ENCODE results near the gene SOAT2. TPM values are rescaled to one million over a fixed set of nuclear protein-coding genes. Genes with fewer than 3 reads are reported as not detected.

Gene SOAT2
- total RNA-seq, 1 donor from 2014 or later = not detected

DNA sequence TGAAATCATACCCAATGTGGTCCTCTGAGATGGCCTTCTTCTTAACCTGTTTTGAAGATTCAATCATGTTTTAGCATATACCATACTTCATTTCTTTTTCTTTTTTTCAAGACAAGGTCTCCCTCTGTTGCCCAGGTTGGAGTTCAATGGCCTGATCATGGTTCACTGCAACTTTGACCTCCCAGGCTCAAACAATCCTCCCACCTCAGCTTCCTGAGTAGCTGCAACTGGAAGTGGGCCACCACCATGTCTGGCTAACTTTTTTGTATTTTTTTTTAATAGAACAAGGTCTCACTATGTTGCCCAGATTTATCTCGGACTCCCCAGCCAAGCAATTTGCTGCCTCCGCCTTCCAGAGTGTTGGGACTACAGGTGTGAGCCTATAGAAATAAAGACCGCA, 30.4 kb downstream of the SOAT2 start:
- TF ChIP-seq, protein P1, sequence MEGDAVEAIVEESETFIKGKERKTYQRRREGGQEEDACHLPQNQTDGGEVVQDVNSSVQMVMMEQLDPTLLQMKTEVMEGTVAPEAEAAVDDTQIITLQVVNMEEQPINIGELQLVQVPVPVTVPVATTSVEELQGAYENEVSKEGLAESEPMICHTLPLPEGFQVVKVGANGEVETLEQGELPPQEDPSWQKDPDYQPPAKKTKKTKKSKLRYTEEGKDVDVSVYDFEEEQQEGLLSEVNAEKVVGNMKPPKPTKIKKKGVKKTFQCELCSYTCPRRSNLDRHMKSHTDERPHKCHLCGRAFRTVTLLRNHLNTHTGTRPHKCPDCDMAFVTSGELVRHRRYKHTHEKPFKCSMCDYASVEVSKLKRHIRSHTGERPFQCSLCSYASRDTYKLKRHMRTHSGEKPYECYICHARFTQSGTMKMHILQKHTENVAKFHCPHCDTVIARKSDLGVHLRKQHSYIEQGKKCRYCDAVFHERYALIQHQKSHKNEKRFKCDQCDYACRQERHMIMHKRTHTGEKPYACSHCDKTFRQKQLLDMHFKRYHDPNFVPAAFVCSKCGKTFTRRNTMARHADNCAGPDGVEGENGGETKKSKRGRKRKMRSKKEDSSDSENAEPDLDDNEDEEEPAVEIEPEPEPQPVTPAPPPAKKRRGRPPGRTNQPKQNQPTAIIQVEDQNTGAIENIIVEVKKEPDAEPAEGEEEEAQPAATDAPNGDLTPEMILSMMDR (IDR thresholded peaks at IDR 0.05) = no peak
- TF ChIP-seq EZH2 (IDR thresholded peaks at IDR 0.05) = no peak
- TF ChIP-seq EZH2phosphoT487 (IDR thresholded peaks at IDR 0.05) = no peak
- H3K27ac ChIP-seq = no peak overlapping the region
- no peak overlapping the region for H3K4me2 ChIP-seq
- no peaks in the 10 kb centered on the region for H4K20me1 ChIP-seq (ENCODE audit: low read depth)
- no peak overlapping the region for H3K4me3 ChIP-seq
- no peak overlapping the region for H2AFZ ChIP-seq (replicated peaks)
- Mint-ChIP-seq H3K4me3 (no peak overlapping the region), H3K27ac (no peak overlapping the region), H3K27me3 (ENCODE audit: insufficient read depth, low read depth) (peaks cover 10% of the 10 kb centered on the region), H3K4me1 (no peaks in the 10 kb centered on the region), H3K9me3 (peaks cover 10% of the 10 kb centered on the region), H3K36me3 (no peaks in the 10 kb centered on the region)
- H3K79me2 ChIP-seq (ENCODE audit: low read depth) = no peaks in the 10 kb centered on the region
- no peaks in the 10 kb centered on the region for H3F3A ChIP-seq (ENCODE audit: low read depth)
- peaks cover 32% of the 10 kb centered on the region for H3K27me3 ChIP-seq
- H3K4me1 ChIP-seq = no peaks in the 10 kb centered on the region
- H3K36me3 ChIP-seq = no peaks in the 10 kb centered on the region
- no peak for DNase-seq (ENCODE audit: low spot score)
- H3K9me3 ChIP-seq (ENCODE audit: low read depth) = no peaks in the 10 kb centered on the region
- H3K9ac ChIP-seq = no peak overlapping the region

GRCh38 chr12:53143355-53143754, 40.1 kb downstream of the SOAT2 start:
- Histone ChIP-seq H3K4me1 (no peaks in the 10 kb centered on the region), H3K27me3 (no peaks in the 10 kb centered on the region), H3K4me3 (no peak overlapping the region), H3K79me2 (ENCODE audit: low read depth) (no peaks in the 10 kb centered on the region), H3F3A (ENCODE audit: low read depth) (peaks cover 15% of the 10 kb centered on the region), H3K27ac (no peak overlapping the region), H3K4me2 (no peak overlapping the region), H2AFZ (replicated peaks) (no peak overlapping the region), H3K9ac (no peak overlapping the region), H4K20me1 (ENCODE audit: low read depth) (no peaks in the 10 kb centered on the region), H3K36me3 (no peaks in the 10 kb centered on the region), H3K9me3 (ENCODE audit: low read depth) (no peaks in the 10 kb centered on the region)
- Mint-ChIP-seq H3K4me1 (no peaks in the 10 kb centered on the region), H3K4me3 (no peak overlapping the region), H3K9me3 (peaks cover 15% of the 10 kb centered on the region), H3K36me3 (no peaks in the 10 kb centered on the region), H3K27me3 (ENCODE audit: insufficient read depth, low read depth) (peaks cover 8% of the 10 kb centered on the region), H3K27ac (no peak overlapping the region)
- no peak for TF ChIP-seq EZH2 (IDR thresholded peaks at IDR 0.05)
- TF ChIP-seq, protein P1 (IDR thresholded peaks at IDR 0.05) = no peak
- TF ChIP-seq EZH2phosphoT487 (IDR thresholded peaks at IDR 0.05) = no peak
- no peak for DNase-seq (ENCODE audit: low spot score)

DNA sequence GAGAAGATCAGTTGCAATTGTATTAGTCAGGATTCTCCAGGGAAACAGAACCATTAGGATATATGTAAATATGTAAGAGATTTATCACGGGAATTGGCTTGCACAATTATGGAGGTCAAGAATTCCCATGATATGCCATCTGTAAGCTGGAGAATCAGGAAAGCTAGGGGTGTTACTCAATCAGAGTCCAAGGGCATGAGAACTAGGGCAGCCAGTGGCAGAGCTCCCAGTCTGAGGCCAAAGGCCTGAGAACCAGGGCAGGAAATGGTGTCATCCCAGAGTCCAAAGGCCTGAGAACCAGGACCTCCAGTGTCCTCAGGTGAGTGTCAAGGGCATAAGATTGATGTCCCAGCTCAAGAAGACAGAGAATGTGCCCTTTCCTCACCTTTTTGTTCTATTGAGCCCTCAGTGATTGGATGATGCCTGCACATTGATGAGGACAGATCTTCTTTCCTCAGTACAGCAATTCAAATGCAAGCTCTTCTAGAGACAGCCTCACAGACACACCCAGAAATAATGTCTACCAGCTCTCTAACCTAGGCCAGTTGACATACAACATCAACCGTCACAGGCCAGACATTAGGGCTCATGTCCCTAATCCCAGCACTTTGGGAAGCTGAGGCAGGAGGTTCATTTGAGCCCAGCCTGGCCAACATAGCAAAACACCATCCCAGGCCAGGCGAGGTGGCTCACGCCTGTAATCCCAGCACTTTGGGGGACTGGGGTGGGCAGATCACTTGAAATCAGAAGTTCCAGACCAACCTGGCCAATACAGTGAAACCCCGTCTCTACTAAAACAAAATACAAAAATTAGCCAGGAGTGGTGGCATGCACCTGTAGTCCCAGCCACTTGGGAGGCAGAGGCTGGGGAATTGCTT, 42.3 kb downstream of the SOAT2 start:
- no peaks in the 10 kb centered on the region for H3K27me3 ChIP-seq
- no peak overlapping the region for H3K27ac Mint-ChIP-seq
- no peak overlapping the region for H3K4me3 Mint-ChIP-seq

More for the DNA sequence above, 42.3 kb downstream of the SOAT2 start:
- Histone ChIP-seq H3K9ac (no peak overlapping the region), H3K9me3 (ENCODE audit: low read depth) (no peaks in the 10 kb centered on the region), H3F3A (ENCODE audit: low read depth) (peaks cover 15% of the 10 kb centered on the region), H3K36me3 (no peaks in the 10 kb centered on the region), H2AFZ (replicated peaks) (no peak overlapping the region), H3K79me2 (ENCODE audit: low read depth) (no peaks in the 10 kb centered on the region), H3K27ac (no peak overlapping the region), H3K4me1 (no peaks in the 10 kb centered on the region), H3K4me3 (no peak overlapping the region), H4K20me1 (ENCODE audit: low read depth) (no peaks in the 10 kb centered on the region), H3K4me2 (no peak overlapping the region)
- H3K9me3 Mint-ChIP-seq = no peaks in the 10 kb centered on the region
- H3K4me1 Mint-ChIP-seq = peaks cover under 1% of the 10 kb centered on the region
- peaks cover 2% of the 10 kb centered on the region for H3K27me3 Mint-ChIP-seq (ENCODE audit: insufficient read depth, low read depth)
- DNase-seq (ENCODE audit: low spot score) = no peak
- no peaks in the 10 kb centered on the region for H3K36me3 Mint-ChIP-seq
- TF ChIP-seq, protein P1 (IDR thresholded peaks at IDR 0.05) = no peak
- TF ChIP-seq EZH2phosphoT487 (IDR thresholded peaks at IDR 0.05) = no peak
- TF ChIP-seq EZH2 (IDR thresholded peaks at IDR 0.05) = no peak
